ENCODE measurements around the gene SLC30A10.

SLC30A10 gene

DNA sequence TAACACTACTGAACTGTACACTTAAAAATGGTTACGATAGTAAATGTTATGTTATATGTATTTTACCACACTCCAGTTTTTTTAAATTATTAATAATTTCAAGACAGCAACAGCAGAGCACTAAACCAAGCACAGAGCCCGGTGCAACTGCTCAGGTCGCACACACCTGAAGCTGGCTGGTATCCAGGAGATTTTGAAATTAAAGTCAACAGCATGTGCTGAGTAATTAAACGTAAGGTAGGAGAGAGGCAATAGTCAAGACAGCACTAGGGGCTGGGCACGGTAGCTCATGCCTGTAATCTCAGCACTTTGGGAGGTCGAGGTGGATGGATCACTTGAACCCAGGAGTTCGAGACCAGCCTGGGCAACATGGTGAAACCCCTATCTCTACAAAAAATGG lies 35.1 kb upstream of the SLC30A10 start:
- Histone ChIP-seq H3K4me3 (ENCODE audit: low read depth, low read length) (no peak overlapping the region), H3K9me3 (ENCODE audit: severe bottlenecking) (no peaks in the 10 kb centered on the region), H3K36me3 (peaks cover 4% of the 10 kb centered on the region; the same call in 1 of the 2 replicates), H3K27me3 (ENCODE audit: insufficient read depth, low read depth, severe bottlenecking) (no peaks in the 10 kb centered on the region), H3K27ac (no peak overlapping the region)
- TF ChIP-seq, protein P1, sequence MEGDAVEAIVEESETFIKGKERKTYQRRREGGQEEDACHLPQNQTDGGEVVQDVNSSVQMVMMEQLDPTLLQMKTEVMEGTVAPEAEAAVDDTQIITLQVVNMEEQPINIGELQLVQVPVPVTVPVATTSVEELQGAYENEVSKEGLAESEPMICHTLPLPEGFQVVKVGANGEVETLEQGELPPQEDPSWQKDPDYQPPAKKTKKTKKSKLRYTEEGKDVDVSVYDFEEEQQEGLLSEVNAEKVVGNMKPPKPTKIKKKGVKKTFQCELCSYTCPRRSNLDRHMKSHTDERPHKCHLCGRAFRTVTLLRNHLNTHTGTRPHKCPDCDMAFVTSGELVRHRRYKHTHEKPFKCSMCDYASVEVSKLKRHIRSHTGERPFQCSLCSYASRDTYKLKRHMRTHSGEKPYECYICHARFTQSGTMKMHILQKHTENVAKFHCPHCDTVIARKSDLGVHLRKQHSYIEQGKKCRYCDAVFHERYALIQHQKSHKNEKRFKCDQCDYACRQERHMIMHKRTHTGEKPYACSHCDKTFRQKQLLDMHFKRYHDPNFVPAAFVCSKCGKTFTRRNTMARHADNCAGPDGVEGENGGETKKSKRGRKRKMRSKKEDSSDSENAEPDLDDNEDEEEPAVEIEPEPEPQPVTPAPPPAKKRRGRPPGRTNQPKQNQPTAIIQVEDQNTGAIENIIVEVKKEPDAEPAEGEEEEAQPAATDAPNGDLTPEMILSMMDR (IDR thresholded peaks at IDR 0.05; ENCODE audit: low read depth, low read length), result no peak
- DNase-seq, result no peak

DNA sequence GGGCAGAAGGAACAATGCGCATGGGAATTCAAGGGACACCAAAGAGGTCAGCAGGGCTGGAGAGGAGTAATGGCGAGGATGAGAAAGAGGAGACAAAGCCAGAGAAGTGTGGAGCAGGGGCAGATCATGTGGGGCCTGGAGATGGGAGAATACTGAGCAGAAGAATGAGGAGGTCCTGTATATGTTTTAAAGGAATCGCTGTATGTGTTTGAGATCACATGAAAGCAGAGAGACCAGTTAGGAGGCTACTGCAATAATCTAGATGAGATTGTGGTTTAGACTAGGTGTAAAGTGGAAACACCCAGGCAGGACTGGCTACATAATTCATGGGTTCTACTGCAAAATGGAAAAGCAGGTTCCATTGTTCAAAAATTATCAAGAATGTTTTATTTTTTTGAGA lies 33.3 kb upstream of the SLC30A10 start:
- no peak for DNase-seq
- H3K4me3 ChIP-seq (ENCODE audit: low read depth, low read length), result no peak overlapping the region
- H3K27me3 ChIP-seq (ENCODE audit: insufficient read depth, low read depth, severe bottlenecking), result no peaks in the 10 kb centered on the region
- H3K27ac ChIP-seq, result no peak overlapping the region
- no peaks in the 10 kb centered on the region for H3K36me3 ChIP-seq
- TF ChIP-seq, protein P1 (IDR thresholded peaks at IDR 0.05; ENCODE audit: low read depth, low read length), result no peak
- H3K9me3 ChIP-seq (ENCODE audit: severe bottlenecking), result no peaks in the 10 kb centered on the region

DNA sequence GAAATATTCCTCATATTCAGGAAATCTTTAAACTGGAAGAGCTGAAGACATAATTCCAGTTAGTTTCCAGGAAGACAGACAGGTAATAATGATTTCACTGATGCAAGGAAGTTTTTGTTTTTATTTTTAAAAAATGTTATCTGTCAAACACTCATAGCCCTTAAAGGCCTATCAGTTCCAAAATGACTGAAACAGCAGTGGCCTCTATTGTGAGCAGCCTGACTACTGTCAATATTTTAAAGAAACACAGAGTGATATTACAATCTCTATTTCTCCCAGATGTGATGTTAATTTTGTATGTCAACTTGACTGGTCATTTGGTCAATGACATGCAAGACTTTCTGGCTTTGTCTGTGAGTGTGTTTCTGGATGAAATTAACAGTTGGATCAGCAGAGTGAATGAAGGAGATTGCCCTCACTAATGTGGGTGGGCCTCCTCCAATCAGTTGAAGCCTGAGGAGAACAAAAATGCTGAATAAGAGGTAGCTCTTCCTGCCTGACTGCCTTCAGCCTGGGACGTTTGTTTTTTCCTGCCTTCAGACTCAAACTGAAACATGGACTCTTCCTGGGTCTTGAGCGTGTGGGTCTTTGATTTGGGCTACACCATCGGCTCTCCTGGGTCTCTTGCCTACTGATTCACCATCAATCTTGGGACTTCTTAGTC lies 31.3 kb upstream of the SLC30A10 start:
- H3K27me3 ChIP-seq (ENCODE audit: insufficient read depth, low read depth, severe bottlenecking), result no peaks in the 10 kb centered on the region
- H3K27ac ChIP-seq, result no peak overlapping the region
- H3K9me3 ChIP-seq (ENCODE audit: severe bottlenecking), result no peaks in the 10 kb centered on the region
- H3K4me3 ChIP-seq (ENCODE audit: low read depth, low read length), result no peak overlapping the region
- TF ChIP-seq, protein P1 (IDR thresholded peaks at IDR 0.05; ENCODE audit: low read depth, low read length), result no peak
- no peak for DNase-seq
- H3K36me3 ChIP-seq, result no peaks in the 10 kb centered on the region

DNA sequence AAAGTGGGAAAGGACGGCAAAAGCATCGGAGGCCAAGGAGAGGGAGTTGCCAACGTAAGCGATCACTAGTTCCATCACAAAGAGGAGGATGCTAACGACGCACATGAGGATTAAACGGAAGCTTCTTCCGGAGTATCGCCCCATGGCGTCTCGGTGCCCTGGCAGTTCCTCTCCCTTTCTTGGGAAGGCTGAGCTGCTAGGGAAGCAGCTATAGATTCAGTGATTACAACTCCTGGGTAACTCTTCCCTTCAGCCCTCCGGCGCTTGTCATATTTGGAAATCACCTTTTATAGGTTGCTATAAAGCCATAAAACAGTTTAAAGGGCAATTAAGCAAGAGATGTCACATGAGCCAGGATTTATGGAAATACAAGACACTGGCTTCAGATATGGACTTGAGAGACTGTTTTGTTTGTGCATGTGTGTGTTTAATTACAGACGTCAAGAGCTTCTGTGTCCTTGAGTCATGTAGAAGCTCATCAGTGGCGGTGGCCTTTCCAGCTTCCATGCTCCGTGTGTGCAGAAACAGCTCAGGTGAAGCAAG lies 30.6 kb upstream of the SLC30A10 start:
- TF ChIP-seq, protein P1 (IDR thresholded peaks at IDR 0.05; ENCODE audit: low read depth, low read length), result no peak
- no peak for DNase-seq
- H3K27ac ChIP-seq, result no peak overlapping the region

DNA sequence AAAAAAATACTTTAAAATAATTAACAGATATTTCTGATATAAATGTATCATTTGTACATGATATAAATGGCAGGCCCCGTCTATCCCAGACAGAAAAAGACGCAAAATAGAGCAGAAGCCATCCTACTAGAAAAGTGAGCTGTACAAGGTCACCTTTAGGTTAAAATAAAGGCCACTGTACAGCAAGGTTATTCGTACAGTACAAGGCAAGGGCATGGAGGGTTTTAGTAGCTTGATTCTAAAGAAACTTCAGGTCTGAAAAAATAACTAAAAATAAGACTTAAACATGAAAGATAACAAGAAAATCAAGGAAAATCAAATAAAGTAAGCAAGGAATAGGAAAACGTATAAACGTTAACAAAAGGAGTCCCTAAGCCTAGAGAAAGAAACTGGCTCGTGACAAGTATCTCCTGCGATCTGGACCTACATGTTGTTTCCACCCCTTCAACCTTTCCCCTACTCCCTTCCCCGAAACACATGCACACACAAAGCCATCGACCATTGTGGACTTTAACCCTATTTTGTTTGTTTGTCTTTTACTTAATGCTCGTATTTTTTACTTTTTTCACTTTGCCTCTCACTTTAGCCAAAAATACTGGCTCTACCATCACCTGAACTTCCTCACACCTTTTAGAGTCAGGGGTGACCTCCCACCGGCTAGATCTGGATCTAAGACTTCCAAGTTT lies 26.5 kb upstream of the SLC30A10 start:
- Histone ChIP-seq H3K4me3 (ENCODE audit: low read depth, low read length) (no peak overlapping the region), H3K27ac (no peak overlapping the region), H3K36me3 (no peaks in the 10 kb centered on the region), H3K27me3 (ENCODE audit: insufficient read depth, low read depth, severe bottlenecking) (no peaks in the 10 kb centered on the region), H3K9me3 (ENCODE audit: severe bottlenecking) (no peaks in the 10 kb centered on the region)
- no peak for DNase-seq
- TF ChIP-seq, protein P1 (IDR thresholded peaks at IDR 0.05; ENCODE audit: low read depth, low read length), result no peak

More for the DNA sequence above, 30.6 kb upstream of the SLC30A10 start:
- H3K27me3 ChIP-seq (ENCODE audit: insufficient read depth, low read depth, severe bottlenecking), result no peaks in the 10 kb centered on the region
- no peak overlapping the region for H3K4me3 ChIP-seq (ENCODE audit: low read depth, low read length)
- H3K36me3 ChIP-seq, result no peaks in the 10 kb centered on the region
- H3K9me3 ChIP-seq (ENCODE audit: severe bottlenecking), result no peaks in the 10 kb centered on the region
